Right lobe of liver (tissue), 4 donors: ENCODE data around the gene UPF1.

Experiments used
- POLR2A ChIP-seq: fragments of 450-650 bp; IDR thresholded peaks from one replicate; pipeline ENCODE4 v1.6.1; 2017; ENCODE audit warnings: antibody characterized with exemption, mild to moderate bottlenecking
- TF ChIP-seq, protein P1 (sequence below), 4 donors: fragments of 200-600 bp in 3 of 4; fragments of 450-650 bp in 1 of 4; IDR thresholded peaks; one replicate each; pipeline versions ENCODE4 v1.5.1 to v1.8.0; 2016 to 2022; ENCODE audit warnings: antibody characterized with exemption in 4 of 4, mild to moderate bottlenecking in 2 of 4
- donor health status: DM: no; HTN: no; CAD: no.
- donor health status: DM: no; HTN: no; CAD: no.
- donor health status: DM: no; HTN: yes; CAD: no.

DNA sequence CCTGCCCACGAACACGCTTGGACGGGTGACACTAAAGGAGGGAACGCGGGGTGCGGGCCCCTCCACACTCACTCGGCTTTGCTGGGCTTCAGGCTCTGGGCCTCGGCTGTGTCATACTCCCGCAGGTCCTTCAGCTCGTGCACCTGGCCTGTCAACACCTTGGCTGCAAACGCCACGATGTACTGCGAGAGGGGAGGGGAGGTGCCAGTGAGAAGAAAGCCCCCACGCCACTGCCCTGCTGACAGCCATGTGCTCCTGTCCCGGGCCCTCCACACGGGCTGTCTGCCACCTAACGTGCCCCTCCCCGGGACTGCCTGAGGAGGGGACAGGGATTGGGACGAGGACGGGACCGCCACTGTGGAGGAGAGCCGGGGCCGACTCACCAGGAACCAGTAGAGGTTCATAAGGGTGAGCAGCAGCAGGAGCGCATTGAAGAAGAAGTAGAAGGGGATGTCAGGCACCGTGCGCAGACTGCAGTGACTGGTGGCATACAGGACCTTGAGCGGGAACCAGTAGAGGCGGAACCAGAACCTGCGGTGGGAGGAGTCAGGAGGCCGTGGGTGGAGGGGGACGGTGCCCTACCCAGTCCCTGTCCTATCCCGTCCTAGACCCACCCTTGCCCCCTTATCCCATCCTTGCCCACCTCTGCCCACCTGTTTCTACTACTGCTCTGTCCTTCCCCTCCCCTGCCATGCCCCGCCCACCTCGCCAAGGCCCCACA is 47.3 kb downstream of the UPF1 start:
- TF ChIP-seq, protein P1, sequence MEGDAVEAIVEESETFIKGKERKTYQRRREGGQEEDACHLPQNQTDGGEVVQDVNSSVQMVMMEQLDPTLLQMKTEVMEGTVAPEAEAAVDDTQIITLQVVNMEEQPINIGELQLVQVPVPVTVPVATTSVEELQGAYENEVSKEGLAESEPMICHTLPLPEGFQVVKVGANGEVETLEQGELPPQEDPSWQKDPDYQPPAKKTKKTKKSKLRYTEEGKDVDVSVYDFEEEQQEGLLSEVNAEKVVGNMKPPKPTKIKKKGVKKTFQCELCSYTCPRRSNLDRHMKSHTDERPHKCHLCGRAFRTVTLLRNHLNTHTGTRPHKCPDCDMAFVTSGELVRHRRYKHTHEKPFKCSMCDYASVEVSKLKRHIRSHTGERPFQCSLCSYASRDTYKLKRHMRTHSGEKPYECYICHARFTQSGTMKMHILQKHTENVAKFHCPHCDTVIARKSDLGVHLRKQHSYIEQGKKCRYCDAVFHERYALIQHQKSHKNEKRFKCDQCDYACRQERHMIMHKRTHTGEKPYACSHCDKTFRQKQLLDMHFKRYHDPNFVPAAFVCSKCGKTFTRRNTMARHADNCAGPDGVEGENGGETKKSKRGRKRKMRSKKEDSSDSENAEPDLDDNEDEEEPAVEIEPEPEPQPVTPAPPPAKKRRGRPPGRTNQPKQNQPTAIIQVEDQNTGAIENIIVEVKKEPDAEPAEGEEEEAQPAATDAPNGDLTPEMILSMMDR (IDR thresholded peaks at IDR 0.05) = no peak
- no peak for TF ChIP-seq POLR2A
